Esophagus squamous epithelium (tissue), 5 donors: ENCODE measurements around the gene RGS2. TPM values are rescaled to one million over a fixed set of nuclear protein-coding genes. Genes with fewer than 3 reads are reported as not detected.

ENCODE experiments used
- DNase-seq: peaks from one replicate; lab custom pipeline; 2025; lab: John Stamatoyannopoulos, UW
- H3K27ac ChIP-seq, 4 donors: fragments of 200-600 bp; sonication (generic); one replicate each; pipeline ENCODE4 v1.5.1; 2016 to 2019; ENCODE audit warnings: mild to moderate bottlenecking in 1 of 4
- H3K27me3 ChIP-seq, 4 donors: fragments of 200-600 bp; sonication (generic); 1 replicate in 3 of 4; 2 replicates in 1 of 4; pipeline versions ENCODE4 v1.5.1 to v1.6.0; 2017 to 2021; ENCODE audit warnings: antibody characterized with exemption in 1 of 4
- H3K36me3 ChIP-seq, 3 donors: fragments of 200-600 bp; sonication (generic); one replicate each; pipeline ENCODE4 v1.5.1; 2016 to 2019
- H3K4me1 ChIP-seq, 3 donors: fragments of 200-600 bp; sonication (generic); one replicate each; pipeline ENCODE4 v1.5.1; 2017 to 2019
- H3K4me3 ChIP-seq, 4 donors: fragments of 200-600 bp; sonication (generic); 1 replicate in 3 of 4; 2 replicates in 1 of 4; pipeline ENCODE4 v1.5.1; 2016 to 2019; ENCODE audit warnings: mild to moderate bottlenecking in 2 of 4, moderate library complexity in 1 of 4
- H3K9me3 ChIP-seq, 3 donors: fragments of 200-600 bp; sonication (generic); one replicate each; pipeline ENCODE4 v1.5.1; 2016 to 2019
- POLR2A ChIP-seq, 4 donors: fragments of 450-650 bp; IDR thresholded peaks; one replicate each; pipeline ENCODE4 v1.6.1; 2017; ENCODE audit warnings: antibody characterized with exemption in 4 of 4, mild to moderate bottlenecking in 4 of 4, moderate library complexity in 3 of 4
- WGBS, 2 donors: methylation state at CpG; one replicate each; pipeline ENCODE4 v1.1.5; 2018; 5-methylcytosine and 5-hydroxymethylcytosine counted together
- intact Hi-C: fragments of 100-400 bp; cut with DNase I; formaldehyde crosslinking; loops from one replicate; pipeline ENCODE4 v1.15.0; 2022
- total RNA-seq, 4 donors: library from RNA; depleted of rRNA; stranded (reverse); fragments of >200 nt; gene quantifications; one replicate each; pipeline ENCODE4 v1.1.0, GENCODE V29; 2016
- TF ChIP-seq, protein P1 (sequence below), 6 experiments: fragments of 450-650 bp in 4 of 6; fragments of 200-600 bp in 2 of 6; sonication (generic) in 2 of 6; IDR thresholded peaks; one replicate each; pipeline ENCODE4 v1.5.1; 2016 to 2019; ENCODE audit warnings: antibody characterized with exemption in 6 of 6, mild to moderate bottlenecking in 4 of 6, moderate library complexity in 4 of 6
- donor health status: DM: yes; HTN: yes; CAD: no.

Gene RGS2
- total RNA-seq, 4 donors from 2014 or later, result 7.9 to 115 (median 26.6) TPM

DNA sequence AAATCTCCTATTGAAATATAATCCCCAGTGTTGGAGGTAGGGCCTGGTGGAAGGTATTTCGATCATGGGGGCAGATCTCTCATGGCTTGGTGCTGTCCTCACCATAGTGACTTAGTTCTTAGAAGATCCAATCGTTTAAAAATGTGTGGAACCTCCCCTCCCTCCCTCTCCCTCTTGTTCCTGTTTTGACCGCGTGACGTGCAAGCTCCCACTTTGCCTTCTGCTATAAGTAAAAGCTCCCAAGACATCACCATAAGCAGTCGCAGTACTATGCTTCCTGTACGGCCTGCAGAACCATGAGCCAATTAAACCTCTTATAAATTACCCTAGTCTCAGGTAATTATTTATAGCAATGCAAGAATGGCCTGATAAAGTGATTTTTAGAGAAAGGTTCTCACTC, 10.9 kb upstream of the RGS2 start:
- Histone ChIP-seq H3K27ac (no peak overlapping the region), H3K4me3 (no peak overlapping the region), H3K4me1 (no peaks in the 10 kb centered on the region), H3K36me3 (no peaks in the 10 kb centered on the region), H3K27me3 (no peaks in the 10 kb centered on the region), H3K9me3 (no peaks in the 10 kb centered on the region)
- TF ChIP-seq, protein P1, sequence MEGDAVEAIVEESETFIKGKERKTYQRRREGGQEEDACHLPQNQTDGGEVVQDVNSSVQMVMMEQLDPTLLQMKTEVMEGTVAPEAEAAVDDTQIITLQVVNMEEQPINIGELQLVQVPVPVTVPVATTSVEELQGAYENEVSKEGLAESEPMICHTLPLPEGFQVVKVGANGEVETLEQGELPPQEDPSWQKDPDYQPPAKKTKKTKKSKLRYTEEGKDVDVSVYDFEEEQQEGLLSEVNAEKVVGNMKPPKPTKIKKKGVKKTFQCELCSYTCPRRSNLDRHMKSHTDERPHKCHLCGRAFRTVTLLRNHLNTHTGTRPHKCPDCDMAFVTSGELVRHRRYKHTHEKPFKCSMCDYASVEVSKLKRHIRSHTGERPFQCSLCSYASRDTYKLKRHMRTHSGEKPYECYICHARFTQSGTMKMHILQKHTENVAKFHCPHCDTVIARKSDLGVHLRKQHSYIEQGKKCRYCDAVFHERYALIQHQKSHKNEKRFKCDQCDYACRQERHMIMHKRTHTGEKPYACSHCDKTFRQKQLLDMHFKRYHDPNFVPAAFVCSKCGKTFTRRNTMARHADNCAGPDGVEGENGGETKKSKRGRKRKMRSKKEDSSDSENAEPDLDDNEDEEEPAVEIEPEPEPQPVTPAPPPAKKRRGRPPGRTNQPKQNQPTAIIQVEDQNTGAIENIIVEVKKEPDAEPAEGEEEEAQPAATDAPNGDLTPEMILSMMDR (IDR thresholded peaks at IDR 0.05), result no peak
- TF ChIP-seq POLR2A (IDR thresholded peaks at IDR 0.05), result no peak
- WGBS, 2 donors, result 85 to 87% methylated on average over 6 to 7 of the region's 7 CpGs
- intact Hi-C loops, result no loop called here
- no peak for DNase-seq

DNA sequence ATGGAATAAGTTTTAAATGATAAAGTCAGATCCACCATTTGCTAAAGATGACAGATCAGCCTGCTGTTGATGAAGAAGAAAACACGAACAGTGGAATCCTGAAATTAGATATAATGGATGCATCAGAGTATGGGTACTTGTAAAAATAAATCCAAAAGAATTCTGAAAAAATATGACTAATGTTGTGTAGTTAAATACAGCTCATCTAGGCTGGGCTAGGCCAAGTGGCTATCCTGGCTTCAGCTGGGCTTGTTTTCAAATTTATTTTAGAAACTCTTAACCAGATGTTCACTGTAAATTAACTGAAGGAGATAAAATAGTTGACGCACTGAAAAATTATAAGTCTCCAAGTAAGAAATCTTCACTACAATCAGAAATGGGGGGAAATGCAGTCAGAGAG, 7.4 kb upstream of the RGS2 start:
- Histone ChIP-seq H3K4me3 (no peak overlapping the region), H3K4me1 (peaks cover 0 to 7% (median under 1%) of the 10 kb centered on the region in 3 donors), H3K36me3 (no peaks in the 10 kb centered on the region), H3K27ac (no peak overlapping the region), H3K27me3 (no peaks in the 10 kb centered on the region), H3K9me3 (no peaks in the 10 kb centered on the region)
- 83 to 85% methylated on average over 2 of the region's 2 CpGs for WGBS, 2 donors
- TF ChIP-seq POLR2A (IDR thresholded peaks at IDR 0.05), result no peak
- TF ChIP-seq, protein P1 (IDR thresholded peaks at IDR 0.05), result no peak
- intact Hi-C loops, result no loop called here
- no peak for DNase-seq

DNA sequence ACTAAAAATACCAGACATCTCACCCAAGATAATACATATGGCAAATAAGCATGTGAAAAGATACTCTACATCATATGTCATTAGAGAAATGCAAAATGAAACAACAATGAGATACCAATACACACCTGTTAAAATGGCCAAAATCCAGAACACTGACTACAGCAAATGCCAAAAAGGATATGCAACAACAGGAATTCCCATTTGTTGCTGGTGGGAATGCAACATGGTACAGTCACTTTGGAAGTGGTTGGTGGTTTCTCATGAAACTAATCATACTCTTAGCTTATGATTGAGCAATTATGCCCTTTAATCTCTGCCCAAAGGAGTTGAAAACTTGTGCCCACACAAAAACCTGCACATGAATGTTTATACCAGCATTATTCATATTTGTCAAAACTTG, 6.4 kb upstream of the RGS2 start:
- Histone ChIP-seq H3K9me3 (no peaks in the 10 kb centered on the region), H3K36me3 (no peaks in the 10 kb centered on the region), H3K4me1 (peaks cover 0 to 16% (median 9%) of the 10 kb centered on the region in 3 donors), H3K27ac (no peak overlapping the region), H3K4me3 (no peak overlapping the region), H3K27me3 (no peaks in the 10 kb centered on the region)
- no peak for TF ChIP-seq POLR2A (IDR thresholded peaks at IDR 0.05)
- TF ChIP-seq, protein P1 (IDR thresholded peaks at IDR 0.05), result no peak
- no peak for DNase-seq
- intact Hi-C loops, result no loop called here

DNA sequence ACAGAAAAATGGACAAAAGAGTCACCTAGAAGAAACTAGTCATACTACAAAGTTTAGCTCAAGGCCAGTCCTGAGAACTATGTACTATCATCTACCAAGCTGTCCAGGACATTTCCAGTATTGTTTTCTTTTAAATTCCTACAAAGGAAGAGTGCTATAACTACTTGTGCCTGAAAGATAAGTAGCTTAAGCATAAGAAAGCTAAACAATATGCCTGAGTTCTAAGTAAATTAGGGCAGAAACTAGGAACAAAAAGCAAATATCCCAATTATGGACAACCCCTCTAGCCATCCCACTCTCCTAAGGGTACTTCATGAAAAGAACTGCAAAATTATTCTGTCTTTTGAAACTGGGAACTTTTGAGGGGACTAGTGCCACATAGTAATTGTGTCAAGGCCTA, 5.3 kb upstream of the RGS2 start:
- no peaks in the 10 kb centered on the region for H3K27me3 ChIP-seq
- intact Hi-C loops, result no loop called here
- no peak overlapping the region for H3K4me3 ChIP-seq
- peaks cover 0 to 27% (median 13%) of the 10 kb centered on the region in 3 donors for H3K4me1 ChIP-seq
- H3K36me3 ChIP-seq, result no peaks in the 10 kb centered on the region
- H3K27ac ChIP-seq, result no peak overlapping the region
- DNase-seq, result no peak
- no peaks in the 10 kb centered on the region for H3K9me3 ChIP-seq
- TF ChIP-seq POLR2A (IDR thresholded peaks at IDR 0.05), result no peak
- TF ChIP-seq, protein P1 (IDR thresholded peaks at IDR 0.05), result no peak

DNA sequence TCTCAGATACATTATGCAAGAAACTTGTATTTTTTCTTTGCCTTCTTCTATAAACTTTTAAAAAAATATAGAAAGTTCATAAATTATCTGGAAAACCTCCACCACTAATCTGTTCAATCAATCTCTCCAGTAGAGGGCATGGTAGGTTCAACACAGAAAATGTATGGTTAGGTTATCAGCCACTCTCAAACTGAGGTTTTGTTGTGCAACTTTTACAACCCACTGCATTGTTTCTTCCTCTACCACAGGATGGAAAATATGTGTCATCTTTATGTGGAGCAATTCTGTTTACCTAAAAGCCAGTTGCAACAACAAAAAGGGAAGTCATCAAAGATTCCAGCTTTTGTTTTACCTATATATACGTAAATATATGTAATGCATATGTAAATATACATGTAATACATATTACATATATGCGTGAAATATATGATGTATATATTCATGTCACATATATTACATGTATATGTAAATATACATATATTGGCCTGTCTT, 3.0 kb upstream of the RGS2 start:
- H3K9me3 ChIP-seq, result no peaks in the 10 kb centered on the region
- peaks cover 0 to 42% (median 13%) of the 10 kb centered on the region in 3 donors for H3K4me1 ChIP-seq
- H3K36me3 ChIP-seq, result peaks cover 0 to 8% (median 0%) of the 10 kb centered on the region in 3 donors
- peak overlapping the region in 2 of 4 donors; percentile 91 to 96 for H3K27ac ChIP-seq
- intact Hi-C loops, result loop anchor here (5.0 kb wide), 2 partner anchors 206 to 316 kb away; partner anchors contain the start of gene CDC73
- H3K27me3 ChIP-seq, result no peaks in the 10 kb centered on the region
- DNase-seq, result no peak
- WGBS, 2 donors, result 49 to 61% methylated on average over 2 of the region's 2 CpGs
- TF ChIP-seq, protein P1 (IDR thresholded peaks at IDR 0.05), result peak; percentile 58 to 80 (median 63)
- TF ChIP-seq POLR2A (IDR thresholded peaks at IDR 0.05), result no peak
- H3K4me3 ChIP-seq, result no peak overlapping the region
